GM19238 (cell line): ENCODE results near the gene MCM8.

ENCODE experiments used
- DNase-seq: peaks from one replicate; pipeline ENCODE4 v3.0.0; 2011; ENCODE audit warnings: low spot score; ENCODE audit not compliant: insufficient read length

MCM8 gene

GRCh38 chr20:5945963-5946362 lies 4.5 kb upstream of the MCM8 start:
- no peak for DNase-seq

GRCh38 chr20:5947276-5947675 lies 3.2 kb upstream of the MCM8 start:
- DNase-seq, result no peak

GRCh38 chr20:5949943-5950270 lies 545 bp upstream of the MCM8 start:
- no peak for DNase-seq

GRCh38 chr20:5967469-5967868 lies 17.0 kb downstream of the MCM8 start:
- DNase-seq, result no peak

GRCh38 chr20:5968462-5968861 lies 18.0 kb downstream of the MCM8 start:
- no peak for DNase-seq

GRCh38 chr20:5969348-5969935 lies 19.0 kb downstream of the MCM8 start:
- no peak for DNase-seq

- no peak for DNase-seq
Measured at GRCh38 chr20:5969940-5970339, 19.5 kb downstream of the MCM8 start.

- DNase-seq, result no peak
Measured at GRCh38 chr20:5970381-5970780, 19.9 kb downstream of the MCM8 start.

GRCh38 chr20:5971203-5971602 lies 20.8 kb downstream of the MCM8 start:
- no peak for DNase-seq

GRCh38 chr20:5973172-5973571 lies 22.7 kb downstream of the MCM8 start:
- no peak for DNase-seq

- no peak for DNase-seq
Measured at GRCh38 chr20:5973971-5974370, 23.5 kb downstream of the MCM8 start.

- DNase-seq, result no peak
Measured at GRCh38 chr20:5974531-5974930, 24.1 kb downstream of the MCM8 start.

- DNase-seq, result no peak
Measured at GRCh38 chr20:5975778-5976177, 25.3 kb downstream of the MCM8 start.

- no peak for DNase-seq
Measured at GRCh38 chr20:5977223-5977622, 26.8 kb downstream of the MCM8 start.

GRCh38 chr20:5977975-5978374 lies 27.5 kb downstream of the MCM8 start:
- DNase-seq, result no peak

- DNase-seq, result no peak
Measured at GRCh38 chr20:5979801-5980200, 29.3 kb downstream of the MCM8 start.

- DNase-seq, result no peak
Measured at GRCh38 chr20:5980720-5981538, 30.5 kb downstream of the MCM8 start.

GRCh38 chr20:5987383-5987782 lies 36.9 kb downstream of the MCM8 start:
- DNase-seq, result no peak

GRCh38 chr20:5989539-5989938 lies 39.1 kb downstream of the MCM8 start:
- no peak for DNase-seq

GRCh38 chr20:5990946-5991345 lies 40.5 kb downstream of the MCM8 start:
- DNase-seq, result no peak

- no peak for DNase-seq
Measured at GRCh38 chr20:5991623-5992441, 41.4 kb downstream of the MCM8 start.

- peak; percentile 35 for DNase-seq
Measured at GRCh38 chr20:5996765-5997164, 46.3 kb downstream of the MCM8 start.
